Epithelial cell of esophagus (primary cell): ENCODE data around the gene ABCA4.
"Not testable (repeated sequence)": the region's sequence is repeated elsewhere in the genome, so short reads cannot be mapped to it uniquely, and the experiment has no call there.

ENCODE experiments used
- DNase-seq: peaks from one replicate; pipeline ENCODE4 v3.0.0; 2010; ENCODE audit warnings: low read depth
- H3K4me3 ChIP-seq: 2 replicates; pipeline ENCODE4 v1.5.1; 2011; ENCODE audit warnings: mild to moderate bottlenecking, low read length, control low read depth
- CTCF ChIP-seq: IDR thresholded peaks from 2 replicates; pipeline ENCODE4 v1.5.1; 2011; ENCODE audit warnings: low read depth, mild to moderate bottlenecking, low read length, control low read depth, inconsistent platforms; ENCODE audit not compliant: insufficient read depth; ENCODE audit errors: missing control alignments

Gene ABCA4

GRCh38 chr1:93959413-93959812, 161.5 kb downstream of the ABCA4 start:
- TF ChIP-seq CTCF = no peak
- H3K4me3 ChIP-seq = no peak overlapping the region
- DNase-seq = no peak

- DNase-seq = no peak
- no peak overlapping the region for H3K4me3 ChIP-seq
- TF ChIP-seq CTCF = no peak
Observed at GRCh38 chr1:93958726-93959100, 162.2 kb downstream of the ABCA4 start.

- no peak for DNase-seq
- H3K4me3 ChIP-seq = no peak overlapping the region
- TF ChIP-seq CTCF = no peak
Observed at GRCh38 chr1:93958032-93958725, 162.8 kb downstream of the ABCA4 start.

- H3K4me3 ChIP-seq = no peak overlapping the region
- no peak for TF ChIP-seq CTCF
- no peak for DNase-seq
Observed at GRCh38 chr1:93955765-93956164, 165.2 kb downstream of the ABCA4 start.

- not testable (repeated sequence) for DNase-seq, H3K4me3 ChIP-seq
Observed at GRCh38 chr1:93947002-93947686, 173.8 kb downstream of the ABCA4 start.
